Astrocyte of the hippocampus (primary cell): ENCODE results near the gene GK.
"Not testable (repeated sequence)": the region's sequence is repeated elsewhere in the genome, so short reads cannot be mapped to it uniquely, and the experiment has no call there.

Source experiments
- DNase-seq: peaks from one replicate; pipeline ENCODE4 v3.0.0; 2011; ENCODE audit warnings: low read depth, low spot score

Gene GK

GRCh38 chrX:30706216-30706775 lies 53.1 kb downstream of the GK start:
- no peak for DNase-seq

GRCh38 chrX:30712214-30712613 lies 59.0 kb downstream of the GK start:
- no peak for DNase-seq

- DNase-seq: peak; percentile 58
Measured at GRCh38 chrX:30713061-30713525, 59.9 kb downstream of the GK start.

DNA sequence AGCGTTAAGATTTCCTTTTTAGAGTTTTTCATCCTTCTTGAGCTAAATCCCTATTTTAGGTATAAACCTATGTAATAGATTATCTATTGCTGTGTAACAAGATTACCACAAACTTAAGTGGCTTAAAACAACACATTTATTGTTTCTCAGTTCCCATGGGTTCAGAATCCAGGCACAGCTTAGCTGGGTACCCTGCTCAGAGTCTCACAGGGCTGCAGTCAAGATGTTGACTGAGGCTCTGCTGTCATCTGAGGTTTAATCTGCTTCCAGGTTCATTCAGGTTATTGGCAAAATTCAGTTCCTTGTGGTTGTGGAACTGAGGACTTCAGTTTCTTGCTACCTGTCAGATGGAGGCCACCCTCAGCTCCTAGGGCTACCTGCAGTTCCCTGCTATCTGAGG lies 60.9 kb downstream of the GK start:
- no peak for DNase-seq

DNA sequence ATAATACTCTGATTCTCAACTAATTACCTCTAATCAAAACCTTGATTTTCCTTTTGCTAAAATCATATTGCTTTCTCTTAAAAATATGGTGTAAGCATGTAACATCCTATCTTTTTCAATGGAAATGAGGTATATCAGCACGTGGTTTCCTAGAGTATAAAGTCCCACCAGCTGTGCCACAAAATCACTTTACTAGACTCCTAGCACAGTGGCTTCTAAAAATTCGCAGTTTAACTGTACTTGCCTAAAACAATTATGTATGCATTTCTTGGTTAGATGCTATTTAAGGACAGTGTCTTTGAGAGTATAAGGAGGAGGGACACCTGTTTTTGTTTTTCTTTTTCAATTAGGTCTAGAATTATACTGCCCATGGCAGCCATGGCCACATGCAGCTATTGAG lies 62.8 kb downstream of the GK start:
- no peak for DNase-seq

- DNase-seq: no peak
Measured at GRCh38 chrX:30733852-30734660, 80.8 kb downstream of the GK start.

DNA sequence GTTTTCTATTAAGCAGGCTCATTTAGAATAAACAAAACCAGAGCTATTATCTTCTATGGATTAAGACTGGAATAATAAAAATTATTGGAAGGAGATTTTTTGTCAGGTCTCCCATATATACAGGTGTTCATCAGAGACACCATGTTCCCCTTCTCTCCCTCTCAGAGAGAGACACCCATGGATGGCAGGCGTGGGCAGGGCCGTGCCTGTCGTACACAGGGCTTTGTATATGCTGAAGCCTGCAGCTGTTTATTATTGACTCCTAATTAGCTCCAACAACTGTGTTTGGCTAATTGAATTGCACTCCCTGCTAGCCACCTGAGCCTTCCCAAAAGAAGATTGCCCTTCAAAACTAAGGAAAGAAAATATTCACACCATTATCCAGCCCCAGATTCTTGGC lies 81.6 kb downstream of the GK start:
- no peak for DNase-seq

DNA sequence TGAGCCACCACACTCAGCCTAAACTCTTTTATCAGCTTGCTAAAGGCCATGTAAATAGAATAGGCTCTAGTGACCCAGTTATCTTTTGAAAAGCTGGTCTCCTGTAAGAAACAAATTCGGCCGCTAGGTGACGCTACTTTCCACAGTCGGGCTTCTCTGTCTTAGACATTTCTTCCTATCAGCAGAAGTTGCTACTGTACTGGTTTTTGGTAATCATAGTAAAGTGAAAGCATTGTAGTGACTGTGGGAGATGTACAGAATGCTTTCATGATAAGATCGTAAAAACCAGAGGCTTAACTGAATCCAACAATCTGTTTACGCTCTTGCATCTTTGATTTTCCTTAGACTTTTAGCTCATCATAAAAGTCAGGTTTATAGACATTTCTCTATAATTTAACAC lies 82.6 kb downstream of the GK start:
- DNase-seq: peak; percentile 59

GRCh38 chrX:30741545-30741944 lies 88.3 kb downstream of the GK start:
- DNase-seq: no peak

GRCh38 chrX:30748342-30748960 lies 95.2 kb downstream of the GK start:
- no peak for DNase-seq

DNA sequence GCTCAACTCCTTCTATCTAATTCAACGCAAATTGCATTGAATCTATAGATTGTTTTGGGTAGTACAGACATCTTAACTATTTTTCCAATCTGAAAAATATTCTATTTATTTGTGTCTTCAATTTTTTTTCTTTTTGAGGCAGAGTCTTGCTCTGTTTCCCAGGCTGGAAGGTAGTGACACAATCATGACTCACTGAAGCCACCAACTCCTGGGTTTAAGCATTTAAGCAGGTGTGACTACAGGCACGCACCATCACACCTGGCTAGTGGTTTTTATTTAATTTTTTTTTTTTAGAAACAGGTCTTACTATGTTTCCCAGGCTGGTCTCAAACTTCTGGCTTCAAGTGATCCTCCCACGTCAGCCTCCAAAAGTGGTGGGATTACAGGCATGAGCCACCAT lies 98.3 kb downstream of the GK start:
- DNase-seq: no peak

GRCh38 chrX:30762755-30763154 lies 109.5 kb downstream of the GK start:
- DNase-seq: no peak

- DNase-seq: not testable (repeated sequence)
Measured at GRCh38 chrX:30773764-30774163, 120.5 kb downstream of the GK start.

DNA sequence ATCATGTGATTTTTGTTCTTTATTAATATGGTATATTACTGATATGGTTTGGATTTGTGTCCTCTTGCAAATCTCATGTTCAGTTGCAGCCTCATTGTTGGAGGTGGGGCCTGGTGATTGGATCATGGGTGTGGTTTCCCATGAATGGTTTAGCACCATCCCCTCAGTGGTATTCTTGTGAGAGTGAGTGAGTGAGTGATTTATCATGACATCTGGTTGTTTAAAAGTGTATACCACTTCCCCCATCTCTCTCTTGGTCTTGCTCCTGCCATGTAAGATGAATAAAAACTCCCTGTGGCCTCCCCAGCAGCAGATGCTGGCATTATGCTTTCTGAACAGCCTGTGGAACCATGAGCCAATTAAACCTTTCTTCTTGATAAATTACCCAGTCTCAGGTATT lies 124.4 kb downstream of the GK start:
- DNase-seq: no peak

DNA sequence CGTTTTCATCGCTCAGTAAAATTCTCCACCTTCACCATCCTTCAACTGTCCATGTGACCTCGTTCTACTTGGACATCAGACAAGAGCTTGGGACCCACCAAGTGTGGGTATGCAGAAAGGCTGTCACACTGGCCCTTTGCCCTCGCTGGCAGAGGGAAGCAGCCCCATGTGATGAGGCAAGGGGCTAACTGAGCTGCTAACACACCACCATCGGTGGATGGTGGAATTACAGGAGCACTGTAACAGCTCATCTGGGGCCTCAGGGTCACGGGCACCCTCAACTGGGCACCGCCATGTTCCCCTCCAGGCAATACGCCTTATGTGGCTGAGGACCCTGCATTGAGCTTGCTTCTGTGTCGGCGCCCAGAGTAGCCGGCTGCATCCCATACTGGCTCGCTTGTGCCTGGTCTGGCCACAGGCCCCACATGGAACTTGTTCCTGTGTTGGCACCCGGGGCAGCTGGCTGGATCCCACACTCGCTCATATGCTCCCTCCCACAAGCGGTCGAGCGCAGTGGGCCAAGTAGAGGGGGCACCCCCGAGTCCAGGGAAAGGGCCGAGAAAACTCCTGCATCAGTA lies 126.3 kb downstream of the GK start:
- DNase-seq: no peak
